Glomerular endothelial cell (primary cell): ENCODE measurements around the gene ITPR2. TPM values are rescaled to one million over a fixed set of nuclear protein-coding genes. Genes with fewer than 3 reads are reported as not detected.
A peak's percentile ranks its signal among the peaks of the same experiment; 100 is the strongest.
"Not testable (repeated sequence)": the region's sequence is repeated elsewhere in the genome, so short reads cannot be mapped to it uniquely, and the experiment has no call there.

Source experiments
- DNase-seq: peaks from one replicate; pipeline ENCODE4 v3.0.0-alpha.2; 2011; ENCODE audit warnings: low read depth, low spot score; ENCODE audit errors: extremely low read depth
- total RNA-seq: library from RNA; depleted of rRNA; stranded (reverse); fragments of >200 nt; gene quantifications from 2 replicates; pipeline ENCODE4 v1.2.3, GENCODE V29; 2015

The ITPR2 gene
- total RNA-seq, 1 donor from 2014 or later, result 39.7 TPM

DNA sequence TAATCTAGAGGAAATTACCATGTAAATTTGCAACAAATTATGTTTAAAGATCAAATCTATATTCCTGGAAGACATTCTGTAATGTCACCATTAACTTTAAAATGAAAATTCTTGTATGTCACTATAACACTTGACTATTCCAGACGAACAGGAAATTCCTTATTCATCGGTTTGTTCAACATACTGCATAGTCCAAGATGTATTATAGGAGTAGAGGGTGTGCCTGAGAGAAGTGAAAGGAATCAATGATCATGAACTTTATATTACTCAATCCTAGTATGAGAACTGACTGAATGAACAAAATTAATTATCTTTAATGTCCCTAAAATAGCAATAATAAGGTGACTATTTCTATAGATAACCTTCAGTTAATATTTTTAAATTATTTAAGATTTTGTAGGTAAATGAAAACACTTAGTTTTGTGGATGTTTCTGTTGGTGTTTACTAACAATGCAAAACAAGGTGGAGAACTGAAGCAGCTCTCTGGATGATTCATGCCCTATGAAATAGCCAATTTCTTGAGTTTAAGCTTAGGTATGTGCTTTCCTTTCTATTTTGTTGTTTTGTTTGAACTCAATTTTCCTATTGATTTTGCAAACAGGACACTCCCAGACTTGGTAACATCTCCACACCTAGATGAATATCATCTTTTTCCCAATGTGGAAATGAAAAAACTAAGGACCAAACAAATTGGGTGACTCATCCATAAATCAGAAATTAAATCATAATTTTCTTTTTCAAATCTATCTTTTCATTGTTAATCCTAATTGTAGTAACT, 18.2 kb upstream of the ITPR2 start:
- DNase-seq, result no peak

DNA sequence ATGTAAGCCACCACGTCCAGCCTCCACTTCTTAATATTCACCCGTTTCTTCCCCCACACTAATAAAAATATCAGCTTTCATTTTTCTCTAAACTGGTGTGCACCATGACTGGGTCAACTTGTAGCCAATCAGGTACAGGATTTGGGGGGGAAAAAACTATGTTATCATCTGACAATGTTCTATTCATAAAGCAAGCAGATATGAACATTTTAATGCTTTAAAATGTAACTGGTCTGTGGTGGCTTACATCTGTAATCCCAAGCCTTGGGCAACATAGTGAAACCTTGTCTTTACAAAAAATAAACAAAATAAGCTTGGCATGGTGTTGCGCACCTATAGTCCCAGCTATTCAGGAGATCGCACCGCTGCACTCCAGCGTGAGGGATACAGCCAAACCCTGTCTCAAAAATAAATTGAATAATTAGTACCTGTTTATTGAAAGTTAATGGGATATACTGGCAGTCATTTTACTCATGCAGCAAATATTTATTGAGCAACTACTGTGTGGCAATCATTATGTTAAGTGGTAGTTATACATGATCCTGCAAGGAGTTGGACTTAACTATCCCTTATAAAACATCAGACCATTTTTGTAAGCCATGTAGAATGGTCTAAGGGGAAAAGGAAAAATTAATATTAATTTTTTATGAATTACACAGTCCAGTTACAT, 15.3 kb upstream of the ITPR2 start:
- DNase-seq, result no peak

DNA sequence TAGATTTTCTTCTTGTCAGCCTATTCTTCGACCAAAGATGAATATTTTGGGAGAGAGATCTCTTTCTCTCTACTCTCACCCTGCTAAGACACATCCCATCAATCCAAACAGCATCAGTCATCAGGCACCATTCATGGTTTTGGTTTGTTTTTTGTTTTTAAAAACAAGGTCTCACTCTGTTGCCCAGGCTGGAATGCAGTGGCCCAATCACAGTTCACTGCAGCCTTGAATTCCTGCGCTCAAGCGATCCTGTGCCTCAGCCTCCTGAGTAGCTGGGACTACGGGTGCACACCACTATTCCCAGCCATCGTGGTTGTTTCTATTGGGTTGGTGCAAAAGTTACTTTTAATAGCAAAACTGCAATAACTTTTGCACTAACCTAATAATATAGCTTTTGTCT, 14.4 kb upstream of the ITPR2 start:
- DNase-seq, result no peak

DNA sequence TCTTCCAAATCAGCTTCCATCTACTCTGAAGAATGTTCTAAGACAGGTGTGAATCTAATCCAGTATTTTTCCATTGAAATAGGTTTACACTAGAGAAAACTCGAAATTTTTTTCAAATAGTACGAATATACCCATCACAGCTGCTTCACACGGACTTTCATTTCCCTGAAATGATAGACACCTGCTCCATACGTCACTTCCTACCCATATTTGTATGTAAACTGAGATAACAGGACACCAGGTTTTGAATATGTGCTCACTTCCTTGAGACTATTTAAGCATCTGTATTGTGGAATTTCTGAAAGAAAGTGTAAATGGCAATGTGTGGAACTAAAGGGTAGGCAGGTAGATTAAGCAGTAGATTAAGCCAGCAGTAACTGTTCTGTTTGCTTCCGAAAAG, 13.4 kb upstream of the ITPR2 start:
- no peak for DNase-seq

- DNase-seq, result peak; percentile 67
Measured at GRCh38 chr12:26845984-26846383, 13.0 kb upstream of the ITPR2 start.

GRCh38 chr12:26845057-26845666, 12.2 kb upstream of the ITPR2 start:
- no peak for DNase-seq

DNA sequence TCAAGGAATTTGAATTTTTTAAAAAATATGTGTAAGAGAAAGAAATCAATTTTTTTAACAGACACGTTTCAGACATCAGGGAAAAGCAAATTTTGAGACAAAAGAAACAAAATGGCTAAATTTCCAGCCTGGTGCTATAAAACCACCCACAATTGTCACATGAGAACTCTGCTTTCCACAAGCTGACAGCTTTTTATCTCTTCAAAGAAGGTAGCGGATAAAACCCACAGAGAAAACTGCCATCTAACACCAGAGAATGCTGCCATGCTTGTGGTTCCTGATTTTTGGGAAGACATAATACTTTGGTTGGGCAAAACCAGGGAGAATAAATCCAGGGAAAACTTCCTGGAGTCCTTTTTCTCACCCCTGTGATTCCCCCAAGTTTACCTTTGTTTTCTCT, 10.3 kb upstream of the ITPR2 start:
- no peak for DNase-seq

GRCh38 chr12:26841085-26841484, 8.1 kb upstream of the ITPR2 start:
- no peak for DNase-seq

GRCh38 chr12:26839512-26839911, 6.5 kb upstream of the ITPR2 start:
- DNase-seq, result no peak

DNA sequence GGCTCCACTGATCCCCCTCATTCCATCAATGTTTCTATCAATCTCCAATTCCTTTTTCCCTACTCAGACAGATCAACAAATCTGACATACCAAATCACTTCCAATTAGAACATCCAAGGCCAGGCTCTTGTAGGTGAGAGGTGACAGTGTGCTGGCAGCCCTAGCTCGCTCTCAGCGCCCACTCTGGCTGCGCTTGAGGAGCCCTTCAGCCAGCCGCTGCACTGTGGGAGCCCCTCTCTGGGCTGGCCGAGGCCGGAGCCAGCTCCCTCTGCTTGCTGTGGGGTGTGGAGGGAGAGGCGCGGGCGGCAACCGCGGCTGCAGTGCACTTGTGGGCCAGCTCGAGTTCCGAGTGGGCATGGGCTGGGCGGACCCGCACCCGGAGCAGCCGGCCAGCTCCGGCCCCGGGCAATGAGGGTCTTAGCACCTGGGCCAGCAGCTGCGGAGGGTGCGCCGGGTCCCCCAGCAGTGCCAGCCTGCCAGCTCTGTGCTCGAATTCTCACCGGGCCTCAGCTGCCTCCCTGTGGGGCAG, 6.0 kb upstream of the ITPR2 start:
- DNase-seq, result no peak

GRCh38 chr12:26836201-26836600, 3.2 kb upstream of the ITPR2 start:
- no peak for DNase-seq

- DNase-seq, result not testable (repeated sequence)
Measured at GRCh38 chr12:26834503-26835060, 1.6 kb upstream of the ITPR2 start.

GRCh38 chr12:26833743-26834490, 923 bp upstream of the ITPR2 start:
- no peak for DNase-seq

DNA sequence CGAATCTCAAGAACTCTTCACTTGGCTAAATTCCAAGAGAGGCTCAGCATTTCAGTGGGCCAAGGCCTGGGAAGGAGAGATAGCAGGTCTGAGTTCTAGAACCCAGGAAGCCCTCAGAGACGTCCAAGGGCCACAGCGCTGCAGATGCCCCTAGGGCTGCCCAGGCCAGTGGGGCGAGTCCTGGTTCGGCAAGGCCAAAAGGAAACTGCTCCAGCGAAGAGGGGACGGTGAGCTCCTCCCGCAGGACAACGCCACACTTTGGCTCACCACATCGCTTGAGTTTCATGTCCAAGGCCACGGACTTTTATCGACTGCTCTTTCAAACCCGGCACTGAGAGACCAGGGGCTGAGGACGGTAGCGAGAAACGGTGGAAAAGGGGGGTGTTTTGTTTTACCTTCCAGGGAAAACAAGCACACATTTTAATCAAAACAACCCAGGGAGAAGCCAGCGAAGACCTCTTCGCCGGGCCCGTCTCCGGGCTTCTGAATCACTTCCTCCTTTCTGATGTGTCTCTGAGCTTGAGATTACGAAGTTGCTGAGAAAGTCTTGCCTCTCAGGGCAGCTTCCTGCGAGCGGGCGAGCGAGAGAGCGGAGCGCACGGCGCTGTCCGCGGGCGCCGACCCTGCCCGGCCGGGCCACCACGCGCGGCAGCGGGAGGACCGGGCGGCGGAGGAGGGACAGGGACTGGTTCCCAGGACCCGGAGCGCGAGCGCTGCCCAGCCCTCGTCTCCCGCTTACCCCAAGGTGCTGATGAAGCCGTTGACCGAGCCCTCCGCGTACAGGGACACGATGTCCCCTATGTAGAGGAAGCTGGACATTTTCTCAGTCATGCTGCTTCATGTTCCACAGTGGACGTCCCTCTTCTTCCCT, 808 bp downstream of the ITPR2 start:
- no peak for DNase-seq

GRCh38 chr12:26830783-26831551, 2.0 kb downstream of the ITPR2 start:
- no peak for DNase-seq

DNA sequence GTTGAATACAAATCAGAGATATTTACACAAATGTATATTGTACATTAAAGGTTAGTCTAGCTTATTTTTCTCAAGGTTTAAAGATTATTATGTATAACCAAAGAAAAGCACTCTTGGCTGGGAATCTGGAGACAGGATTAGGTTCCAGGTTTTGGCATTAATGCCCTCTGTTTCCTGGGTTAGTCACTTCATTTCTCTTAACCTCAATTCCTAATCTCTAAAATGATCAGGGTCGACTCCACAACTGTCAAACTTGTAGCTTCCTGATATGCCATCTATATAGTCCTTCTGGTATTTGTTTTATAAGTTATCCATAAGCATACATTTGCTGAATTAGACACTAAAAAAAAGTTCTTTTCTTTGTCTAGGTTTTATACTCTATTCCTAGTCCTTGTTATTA, 2.6 kb downstream of the ITPR2 start:
- no peak for DNase-seq

GRCh38 chr12:26828280-26829073, 4.5 kb downstream of the ITPR2 start:
- DNase-seq, result no peak

- no peak for DNase-seq
Measured at GRCh38 chr12:26826437-26826836, 6.6 kb downstream of the ITPR2 start.
